HepG2 (cell line): ENCODE measurements around the gene SHISA9. TPM values are rescaled to one million over a fixed set of nuclear protein-coding genes. Genes with fewer than 3 reads are reported as not detected.

Experiments used
- ATAC-seq: fragments of 200-7000 bp; cut with Tn5 transposase; 3 replicates; pipeline ENCODE4 v1.9.1; 2020; ENCODE audit warnings: mild to moderate bottlenecking, moderate library complexity
- BruUV-seq: library from RNA; stranded (reverse); fragments of 400-500 nt; replicated peaks from 2 replicates; lab custom pipeline; 2021; lab: Mats Ljungman, UMichigan
- CTCF ChIA-PET: fragments of 300-600 bp; formaldehyde crosslinking; extraction: SDS; loops from one replicate; lab custom pipeline; 2021; ENCODE audit warnings: low total read pairs, inconsistent platforms, low intra/inter-chr PET ratio; lab: Yijun Ruan, JAX
- POLR2A ChIA-PET: fragments of 350-600 bp; sonication (Branson Sonifier 250); formaldehyde crosslinking; loops from one replicate; lab custom pipeline; 2020; ENCODE audit warnings: antibody characterized with exemption, inconsistent platforms; lab: Yijun Ruan, JAX
- DNase-seq: peaks from one replicate; pipeline ENCODE4 v3.0.0-alpha.2; 2015; ENCODE audit warnings: low spot score
- FAIRE-seq: peaks from 3 replicates; lab custom pipeline; 2011; peaks lifted over from hg19 to GRCh38; lab: Jason Lieb, UNC
- H2AFZ ChIP-seq: one replicate; pipeline ENCODE4 v1.6.1; 2011; ENCODE audit warnings: low read length, inconsistent platforms
- H3K27ac ChIP-seq: fragments of 300-600 bp; 3 replicates; pipeline ENCODE4 v1.8.0; 2011; ENCODE audit warnings: mixed run types, mild to moderate bottlenecking, mixed read lengths, low read length, inconsistent platforms; ENCODE audit not compliant: insufficient read depth; ENCODE audit errors: extremely low read length
- H3K27me3 ChIP-seq, 2 experiments: fragments of 200-600 bp in 1 of 2; 2 replicates in 1 of 2; 3 replicates in 1 of 2; pipeline versions ENCODE4 v1.6.0 to v1.8.0; 2011; ENCODE audit warnings: low read length in 2 of 2, mild to moderate bottlenecking in 2 of 2, moderate library complexity in 2 of 2, inconsistent platforms in 1 of 2; ENCODE audit not compliant: insufficient read depth in 2 of 2, control insufficient read depth in 1 of 2
- H3K36me3 ChIP-seq, 2 experiments: fragments of 200-600 bp in 1 of 2; replicated peaks in 1 of 2; 2 replicates in 1 of 2; 3 replicates in 1 of 2; pipeline versions ENCODE4 v1.5.1 to v1.8.0; 2011; ENCODE audit warnings: low read length in 2 of 2, inconsistent platforms in 1 of 2; ENCODE audit not compliant: insufficient read depth in 2 of 2, control insufficient read depth in 1 of 2
- H3K4me1 ChIP-seq: 2 replicates; pipeline ENCODE4 v1.5.1; 2012; ENCODE audit warnings: low read length, inconsistent platforms; ENCODE audit not compliant: insufficient read depth
- H3K4me2 ChIP-seq: 2 replicates; pipeline ENCODE4 v1.6.0; 2011; ENCODE audit warnings: low read depth, low read length, inconsistent platforms
- H3K4me3 ChIP-seq, 3 experiments: fragments of 200-600 bp in 1 of 3; sonication (generic), shearing (Covaris generic) in 1 of 3; replicated peaks in 1 of 3; 2 replicates each; pipeline ENCODE4 v1.5.1; 2011 to 2016; ENCODE audit warnings: low read length in 3 of 3, inconsistent platforms in 2 of 3, low read depth in 2 of 3, mild to moderate bottlenecking in 2 of 3, control low read depth in 1 of 3, mixed read lengths in 1 of 3; ENCODE audit not compliant: insufficient read depth in 1 of 3
- H3K79me2 ChIP-seq: one replicate; pipeline ENCODE4 v1.6.1; 2011; ENCODE audit warnings: low read length, inconsistent platforms; ENCODE audit not compliant: insufficient read depth
- H3K9ac ChIP-seq: 2 replicates; pipeline ENCODE4 v1.6.0; 2011; ENCODE audit warnings: mild to moderate bottlenecking, low read depth, low read length, inconsistent platforms; ENCODE audit not compliant: insufficient read depth
- H3K9me3 ChIP-seq: 2 replicates; pipeline ENCODE4 v1.5.1; 2012; ENCODE audit warnings: mild to moderate bottlenecking, low read length
- H4K20me1 ChIP-seq: 2 replicates; pipeline ENCODE4 v1.6.0; 2011; ENCODE audit warnings: inconsistent platforms, mild to moderate bottlenecking, low read length, moderate library complexity; ENCODE audit not compliant: insufficient read depth
- ARHGAP35 ChIP-seq: sonication (generic); formaldehyde crosslinking; IDR thresholded peaks from 2 replicates; pipeline ENCODE4 v1.9.0; 2022; ENCODE audit warnings: mild to moderate bottlenecking, inconsistent platforms, moderate library complexity, missing genetic modification reagents, borderline replicate concordance
- CREM ChIP-seq, 2 experiments: sonication (generic) in 1 of 2; formaldehyde crosslinking in 1 of 2; IDR thresholded peaks; 2 replicates each; pipeline versions ENCODE4 v1.4.0 to v1.6.1; 2016 to 2020; ENCODE audit warnings: antibody characterized with exemption in 1 of 2, mild to moderate bottlenecking in 1 of 2, missing genetic modification reagents in 1 of 2
- ETS1 ChIP-seq: sonication (generic); formaldehyde crosslinking; IDR thresholded peaks from 2 replicates; pipeline ENCODE4 v1.4.0; 2020; ENCODE audit warnings: missing genetic modification reagents
- FIP1L1 ChIP-seq: fragments of 200-400 bp; formaldehyde crosslinking; IDR thresholded peaks from 2 replicates; pipeline ENCODE4 v1.6.1; 2018; ENCODE audit warnings: low read depth, mild to moderate bottlenecking, low read length, moderate library complexity, borderline replicate concordance; ENCODE audit not compliant: insufficient read depth
- HDAC2 ChIP-seq: sonication (generic); formaldehyde crosslinking; IDR thresholded peaks from 2 replicates; pipeline ENCODE4 v1.4.0; 2020; ENCODE audit warnings: missing genetic modification reagents
- NFKBIZ ChIP-seq: IDR thresholded peaks from 2 replicates; pipeline ENCODE4 v1.6.1; 2018; ENCODE audit warnings: missing genetic modification reagents, missing compliant biosample characterization
- NR2F2 ChIP-seq: IDR thresholded peaks from 2 replicates; pipeline ENCODE4 v1.6.1; 2012; ENCODE audit warnings: low read depth, inconsistent platforms, borderline replicate concordance
- PATZ1 ChIP-seq: sonication (generic); formaldehyde crosslinking; IDR thresholded peaks from 2 replicates; pipeline ENCODE4 v1.4.0; 2020; ENCODE audit warnings: missing genetic modification reagents
- PRPF4 ChIP-seq: fragments of 200-400 bp; formaldehyde crosslinking; IDR thresholded peaks from 2 replicates; pipeline ENCODE4 v1.6.1; 2016; ENCODE audit warnings: low read length, low read depth; ENCODE audit not compliant: poor library complexity, severe bottlenecking
- RNF2 ChIP-seq: fragments of 450-650 bp; conservative IDR thresholded peaks from 2 replicates; pipeline ENCODE4 v1.6.1; 2016; ENCODE audit warnings: low read depth
- SRSF1 ChIP-seq: fragments of 200-400 bp; formaldehyde crosslinking; optimal IDR thresholded peaks from 2 replicates; pipeline ENCODE3; 2017; ENCODE audit warnings: mild to moderate bottlenecking, low read depth, low read length, moderate library complexity
- TBX3 ChIP-seq: fragments of 450-650 bp; IDR thresholded peaks from 2 replicates; pipeline ENCODE4 v1.6.1; 2017; ENCODE audit warnings: antibody characterized with exemption, mild to moderate bottlenecking, inconsistent platforms, borderline replicate concordance
- ZBTB2 ChIP-seq: sonication (generic); formaldehyde crosslinking; IDR thresholded peaks from 2 replicates; pipeline ENCODE4 v1.8.0; 2022; ENCODE audit warnings: low read depth, missing genetic modification reagents
- ZC3H4 ChIP-seq: sonication (generic); formaldehyde crosslinking; IDR thresholded peaks from 2 replicates; pipeline ENCODE4 v1.4.0; 2020; ENCODE audit warnings: missing genetic modification reagents, borderline replicate concordance
- ZNF552 ChIP-seq: sonication (generic); formaldehyde crosslinking; IDR thresholded peaks from 2 replicates; pipeline ENCODE4 v1.9.0; 2022; ENCODE audit warnings: missing genetic modification reagents, mild to moderate bottlenecking, borderline replicate concordance
- ZNF639 ChIP-seq: conservative IDR thresholded peaks from 2 replicates; pipeline ENCODE4 v1.6.1; 2018; ENCODE audit warnings: missing genetic modification reagents
- ZNF883 ChIP-seq: sonication (generic); formaldehyde crosslinking; IDR thresholded peaks from 2 replicates; pipeline ENCODE4 v1.5.1; 2020; ENCODE audit warnings: mild to moderate bottlenecking, missing genetic modification reagents; ENCODE audit errors: not compliant biosample characterization
- WGBS: methylation state at CpG from one replicate; pipeline ENCODE4 v1.1.6; 2017; ENCODE audit warnings: low lambda C conversion rate; 5-methylcytosine and 5-hydroxymethylcytosine counted together
- in situ Hi-C: cut with HindIII; loops from 2 replicates; pipeline ENCODE4 v1.10.0; 2017; ENCODE audit warnings: low pct_unique_long_range_greater_than_20kb; ENCODE audit not compliant: extremely low pct_ligation_motif_present
- intact Hi-C: fragments of 100-400 bp; cut with micrococcal nuclease; formaldehyde crosslinking; loops from one replicate; pipeline ENCODE4 v1.10.0; 2022; ENCODE audit not compliant: unreplicated experiment
- polyA plus RNA-seq, 8 experiments: library from polyadenylated mRNA; depleted of rRNA in 3 of 8; stranded (reverse) in 7 of 8; unstranded in 1 of 8; fragments of >200 nt; fragmentation: Illumina TruSeq in 4 of 8; extraction: Trizol in 4 of 8; gene quantifications; 2 replicates each; pipeline versions ENCODE4 v1.2.1 to v1.2.3, GENCODE V29; 2011 to 2016; ENCODE audit warnings: low read depth in 4 of 8, missing spikeins in 1 of 8, mixed read lengths in 1 of 8; ENCODE audit not compliant: insufficient read depth in 1 of 8
- total RNA-seq, 5 experiments: library from RNA; depleted of rRNA; stranded (reverse); fragments of >200 nt; fragmentation: Illumina TruSeq; extraction: Trizol; gene quantifications; 2 replicates each; pipeline ENCODE4 v1.2.3, GENCODE V29; 2016; ENCODE audit warnings: low read depth in 1 of 5

Gene SHISA9
- total and polyA plus RNA-seq, 2 of the 13 experiments (the other 11 are each of a cell fraction or from before 2014, with no cell fraction given), result 0.01 TPM; not detected in 1

- BruUV-seq, result no TSS peak
- in situ Hi-C loops, result no loop called here
Measured at GRCh38 chr16:13143551-13143950, 242.2 kb downstream of the SHISA9 start.

More at GRCh38 chr16:13143551-13143950, 242.2 kb downstream of the SHISA9 start:
- no peak for ATAC-seq
- no peaks in the 10 kb centered on the region for H4K20me1 ChIP-seq
- no peak overlapping the region for H3K4me3 ChIP-seq
- no peaks in the 10 kb centered on the region for H3K9me3 ChIP-seq
- H3K27me3 ChIP-seq, result no peaks in the 10 kb centered on the region; a peak in 1 of 5 replicates
- CTCF ChIA-PET, result no interaction called here
- H3K36me3 ChIP-seq, result no peaks in the 10 kb centered on the region
- POLR2A ChIA-PET, result no interaction called here
- no peak overlapping the region for H3K9ac ChIP-seq
- no peak overlapping the region for H3K4me2 ChIP-seq
- H3K4me1 ChIP-seq, result no peaks in the 10 kb centered on the region
- H3K79me2 ChIP-seq, result no peaks in the 10 kb centered on the region
- WGBS, result 0% methylated on average over 1 of the region's 1 CpG
- FAIRE-seq, result no peak
- no peak for TF ChIP-seq PATZ1 (CRISPR knock-in tag)
- TF ChIP-seq SRSF1, result no peak
- no peak for TF ChIP-seq FIP1L1
- TF ChIP-seq ETS1, result no peak
- no peak for TF ChIP-seq ARHGAP35 (CRISPR knock-in tag)
- no peak for TF ChIP-seq ZBTB2 (CRISPR knock-in tag)
- no peak for TF ChIP-seq TBX3
- TF ChIP-seq NR2F2, result no peak
- TF ChIP-seq ZC3H4 (CRISPR knock-in tag), result no peak
- no peak for TF ChIP-seq ZNF883
- no peak for TF ChIP-seq CREM (IDR thresholded peaks at IDR 0.05)
- TF ChIP-seq CREM (CRISPR knock-in tag; IDR thresholded peaks at IDR 0.05), result no peak
- no peak for TF ChIP-seq NFKBIZ
- no peak for TF ChIP-seq ZNF552
- no peak for TF ChIP-seq HDAC2 (CRISPR knock-in tag)
- TF ChIP-seq RNF2, result no peak
- TF ChIP-seq ZNF639 (CRISPR knock-in tag), result no peak
- no peak for TF ChIP-seq PRPF4
- no peak for DNase-seq
- intact Hi-C loops, result no loop called here
- no peak overlapping the region for H3K27ac ChIP-seq
- H2AFZ ChIP-seq, result no peak overlapping the region
